ENCODE results near the gene SERPINE1.

- TF ChIP-seq CTCF (IDR thresholded peaks at IDR 0.05) (no peak), POLR2A (IDR thresholded peaks at IDR 0.05) (no peak)
Measured at GRCh38 chr7:101112233-101112632, 14.7 kb upstream of the SERPINE1 start.

Measured in Peyer's patch (tissue), 4 donors.